ENCODE measurements around the gene BRIP1.

DNA sequence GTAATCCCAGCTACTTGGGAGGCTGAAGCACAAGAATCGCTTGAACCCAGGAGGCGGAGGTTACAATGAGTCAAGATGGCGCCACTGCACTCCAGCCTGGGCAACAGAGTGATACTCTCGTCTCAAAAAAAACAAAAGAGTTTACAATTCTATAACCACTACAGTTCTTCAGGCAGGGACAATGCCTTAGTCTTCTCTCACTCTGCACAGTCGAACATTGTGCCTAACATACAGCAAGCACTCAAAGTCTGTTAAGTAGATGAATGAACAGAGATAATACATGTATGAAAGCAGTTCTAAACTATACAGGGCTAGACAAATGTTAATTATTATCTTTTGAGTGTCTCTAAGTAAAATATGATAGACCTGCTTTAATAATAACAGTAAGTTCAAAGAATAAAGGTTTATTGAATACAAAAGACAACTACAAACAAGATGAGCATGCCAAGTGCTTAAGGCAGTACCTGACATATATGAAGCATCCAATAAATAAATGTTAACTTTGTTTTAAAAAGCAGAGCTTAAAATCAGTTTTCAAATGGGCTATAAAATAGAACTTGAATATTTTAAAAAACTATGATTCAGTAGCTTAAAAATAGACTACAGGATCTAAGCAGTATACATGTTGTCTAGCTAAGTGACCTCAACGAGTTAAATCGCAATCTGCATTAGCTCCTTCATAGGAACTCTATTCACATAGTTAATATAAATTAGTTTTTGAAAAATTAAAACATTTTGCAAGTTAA is 45.1 kb upstream of the BRIP1 start:
- TF ChIP-seq, protein P1, sequence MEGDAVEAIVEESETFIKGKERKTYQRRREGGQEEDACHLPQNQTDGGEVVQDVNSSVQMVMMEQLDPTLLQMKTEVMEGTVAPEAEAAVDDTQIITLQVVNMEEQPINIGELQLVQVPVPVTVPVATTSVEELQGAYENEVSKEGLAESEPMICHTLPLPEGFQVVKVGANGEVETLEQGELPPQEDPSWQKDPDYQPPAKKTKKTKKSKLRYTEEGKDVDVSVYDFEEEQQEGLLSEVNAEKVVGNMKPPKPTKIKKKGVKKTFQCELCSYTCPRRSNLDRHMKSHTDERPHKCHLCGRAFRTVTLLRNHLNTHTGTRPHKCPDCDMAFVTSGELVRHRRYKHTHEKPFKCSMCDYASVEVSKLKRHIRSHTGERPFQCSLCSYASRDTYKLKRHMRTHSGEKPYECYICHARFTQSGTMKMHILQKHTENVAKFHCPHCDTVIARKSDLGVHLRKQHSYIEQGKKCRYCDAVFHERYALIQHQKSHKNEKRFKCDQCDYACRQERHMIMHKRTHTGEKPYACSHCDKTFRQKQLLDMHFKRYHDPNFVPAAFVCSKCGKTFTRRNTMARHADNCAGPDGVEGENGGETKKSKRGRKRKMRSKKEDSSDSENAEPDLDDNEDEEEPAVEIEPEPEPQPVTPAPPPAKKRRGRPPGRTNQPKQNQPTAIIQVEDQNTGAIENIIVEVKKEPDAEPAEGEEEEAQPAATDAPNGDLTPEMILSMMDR (IDR thresholded peaks at IDR 0.05) = no peak
- no peak for TF ChIP-seq EP300 (IDR thresholded peaks at IDR 0.05)
- no peak for TF ChIP-seq JUN (IDR thresholded peaks at IDR 0.05)
- no peak for TF ChIP-seq POLR2A (IDR thresholded peaks at IDR 0.05; ENCODE audit: low read length)
- no peak for TF ChIP-seq RFX5 (IDR thresholded peaks at IDR 0.05)
